SU-DHL-6 (cell line): ENCODE measurements around the gene PTPRE.

Experiments used
- H2AFZ ChIP-seq: fragments of 200-600 bp; sonication (generic); 2 replicates; pipeline ENCODE4 v1.6.1; 2014; ENCODE audit warnings: low read depth, mild to moderate bottlenecking, moderate library complexity, mixed read lengths, antibody characterized with exemption, low read length; ENCODE audit not compliant: severe bottlenecking
- H3F3A ChIP-seq: fragments of 200-600 bp; shearing (Covaris generic); 2 replicates; pipeline ENCODE4 v1.6.0; 2016; ENCODE audit warnings: antibody characterized with exemption, mild to moderate bottlenecking; ENCODE audit not compliant: insufficient read depth
- H3K27ac ChIP-seq: fragments of 200-600 bp; sonication (generic); 2 replicates; pipeline ENCODE4 v1.5.1; 2016; ENCODE audit warnings: low read depth, mild to moderate bottlenecking, low read length, moderate library complexity, mixed read lengths
- H3K27me3 ChIP-seq: fragments of 200-600 bp; sonication (generic), shearing (Covaris generic); 2 replicates; pipeline ENCODE4 v1.6.0; 2014; ENCODE audit warnings: mild to moderate bottlenecking, low read length
- H3K36me3 ChIP-seq: fragments of 200-600 bp; sonication (generic); 2 replicates; pipeline ENCODE4 v1.6.1; 2014; ENCODE audit warnings: mild to moderate bottlenecking, low read length, mixed read lengths
- H3K4me2 ChIP-seq: fragments of 300-600, 200-600 bp; shearing (Covaris generic), sonication (generic); 2 replicates; pipeline ENCODE4 v1.6.0; 2014; ENCODE audit warnings: low read length, low read depth, mild to moderate bottlenecking; ENCODE audit not compliant: poor library complexity, severe bottlenecking
- H3K4me3 ChIP-seq: fragments of 200-600 bp; sonication (generic); 2 replicates; pipeline ENCODE4 v1.5.1; 2014; ENCODE audit warnings: antibody characterized with exemption, low read length, mild to moderate bottlenecking, mixed read lengths; ENCODE audit not compliant: insufficient read depth, poor library complexity, severe bottlenecking
- H3K79me2 ChIP-seq: fragments of 200-600 bp; sonication (generic); 2 replicates; pipeline ENCODE4 v1.6.1; 2014; ENCODE audit warnings: mild to moderate bottlenecking, low read length, moderate library complexity; ENCODE audit not compliant: insufficient read depth
- H3K9ac ChIP-seq: fragments of 200-600 bp; sonication (generic); 2 replicates; pipeline ENCODE4 v1.7.0; 2014; ENCODE audit warnings: mild to moderate bottlenecking, low read length
- H3K9me2 ChIP-seq: fragments of 200-600 bp; sonication (generic); replicated peaks from 2 replicates; pipeline ENCODE4 v1.6.1; 2014; ENCODE audit warnings: low read length; ENCODE audit not compliant: insufficient read depth
- H3K9me3 ChIP-seq: fragments of 200-600 bp; sonication (generic); 2 replicates; pipeline ENCODE4 v1.6.1; 2014; ENCODE audit warnings: low read length, mixed read lengths; ENCODE audit not compliant: insufficient read depth
- H4K20me1 ChIP-seq: fragments of 200-600 bp; sonication (generic); 2 replicates; pipeline ENCODE4 v1.6.1; 2014; ENCODE audit warnings: low read depth, mild to moderate bottlenecking, antibody characterized with exemption, low read length, moderate library complexity, mixed read lengths
- EZH2phosphoT487 ChIP-seq: fragments of 200-600 bp; sonication (generic), shearing (Covaris generic); conservative IDR thresholded peaks from 2 replicates; pipeline ENCODE4 v1.6.1; 2018; ENCODE audit warnings: mild to moderate bottlenecking, antibody characterized with exemption, low read length, moderate library complexity, mixed read lengths
- TF ChIP-seq, protein P1 (sequence below): fragments of 200-600 bp; sonication (generic); IDR thresholded peaks from one replicate; pipeline ENCODE4 v1.5.1; 2017; ENCODE audit warnings: antibody characterized with exemption, mild to moderate bottlenecking, low read length, moderate library complexity; ENCODE audit not compliant: insufficient read depth, poor library complexity, severe bottlenecking

Gene PTPRE

DNA sequence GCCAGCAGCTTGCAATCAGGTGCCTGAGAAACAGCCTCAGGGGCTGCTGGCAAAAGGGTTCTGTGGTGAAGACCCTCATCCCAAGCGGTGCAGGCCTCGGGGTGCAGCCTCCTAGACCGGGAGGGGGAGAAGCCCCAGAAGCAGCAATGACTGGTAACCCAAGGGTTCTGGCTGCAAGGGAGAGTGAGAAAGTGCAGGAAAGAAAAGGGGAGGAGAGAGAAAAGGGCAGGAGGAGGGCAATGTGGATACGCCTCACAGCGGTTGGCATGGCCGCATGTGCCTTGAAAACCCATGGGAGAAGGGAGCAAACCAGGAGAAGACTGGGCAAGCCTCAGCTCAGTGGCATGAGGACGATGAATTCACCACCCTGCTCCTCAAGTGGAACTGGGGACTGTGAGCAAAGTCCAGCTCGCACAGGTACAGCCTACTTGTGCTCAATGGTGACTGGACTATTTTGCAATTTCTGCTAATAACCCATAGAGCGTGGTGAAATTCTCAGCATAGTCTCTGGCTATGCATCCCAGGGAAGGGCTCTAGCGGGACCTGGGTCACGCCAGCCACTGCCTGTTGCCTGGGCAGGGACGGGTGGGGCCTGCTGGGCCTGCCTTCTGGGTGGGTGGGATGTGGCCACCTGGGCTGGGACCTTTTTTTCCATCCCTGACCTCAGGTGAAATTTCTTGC, 20.4 kb upstream of the PTPRE start:
- Histone ChIP-seq H4K20me1 (no peaks in the 10 kb centered on the region), H3K9ac (no peak overlapping the region), H3K4me2 (no peak overlapping the region), H3K9me2 (no peaks in the 10 kb centered on the region), H3K36me3 (no peaks in the 10 kb centered on the region), H3K9me3 (no peaks in the 10 kb centered on the region), H3K4me3 (no peak overlapping the region), H2AFZ (no peak overlapping the region), H3K27me3 (no peaks in the 10 kb centered on the region), H3F3A (no peaks in the 10 kb centered on the region), H3K27ac (no peak overlapping the region), H3K79me2 (no peaks in the 10 kb centered on the region)
- TF ChIP-seq, protein P1, sequence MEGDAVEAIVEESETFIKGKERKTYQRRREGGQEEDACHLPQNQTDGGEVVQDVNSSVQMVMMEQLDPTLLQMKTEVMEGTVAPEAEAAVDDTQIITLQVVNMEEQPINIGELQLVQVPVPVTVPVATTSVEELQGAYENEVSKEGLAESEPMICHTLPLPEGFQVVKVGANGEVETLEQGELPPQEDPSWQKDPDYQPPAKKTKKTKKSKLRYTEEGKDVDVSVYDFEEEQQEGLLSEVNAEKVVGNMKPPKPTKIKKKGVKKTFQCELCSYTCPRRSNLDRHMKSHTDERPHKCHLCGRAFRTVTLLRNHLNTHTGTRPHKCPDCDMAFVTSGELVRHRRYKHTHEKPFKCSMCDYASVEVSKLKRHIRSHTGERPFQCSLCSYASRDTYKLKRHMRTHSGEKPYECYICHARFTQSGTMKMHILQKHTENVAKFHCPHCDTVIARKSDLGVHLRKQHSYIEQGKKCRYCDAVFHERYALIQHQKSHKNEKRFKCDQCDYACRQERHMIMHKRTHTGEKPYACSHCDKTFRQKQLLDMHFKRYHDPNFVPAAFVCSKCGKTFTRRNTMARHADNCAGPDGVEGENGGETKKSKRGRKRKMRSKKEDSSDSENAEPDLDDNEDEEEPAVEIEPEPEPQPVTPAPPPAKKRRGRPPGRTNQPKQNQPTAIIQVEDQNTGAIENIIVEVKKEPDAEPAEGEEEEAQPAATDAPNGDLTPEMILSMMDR, result no peak
- TF ChIP-seq EZH2phosphoT487, result no peak

DNA sequence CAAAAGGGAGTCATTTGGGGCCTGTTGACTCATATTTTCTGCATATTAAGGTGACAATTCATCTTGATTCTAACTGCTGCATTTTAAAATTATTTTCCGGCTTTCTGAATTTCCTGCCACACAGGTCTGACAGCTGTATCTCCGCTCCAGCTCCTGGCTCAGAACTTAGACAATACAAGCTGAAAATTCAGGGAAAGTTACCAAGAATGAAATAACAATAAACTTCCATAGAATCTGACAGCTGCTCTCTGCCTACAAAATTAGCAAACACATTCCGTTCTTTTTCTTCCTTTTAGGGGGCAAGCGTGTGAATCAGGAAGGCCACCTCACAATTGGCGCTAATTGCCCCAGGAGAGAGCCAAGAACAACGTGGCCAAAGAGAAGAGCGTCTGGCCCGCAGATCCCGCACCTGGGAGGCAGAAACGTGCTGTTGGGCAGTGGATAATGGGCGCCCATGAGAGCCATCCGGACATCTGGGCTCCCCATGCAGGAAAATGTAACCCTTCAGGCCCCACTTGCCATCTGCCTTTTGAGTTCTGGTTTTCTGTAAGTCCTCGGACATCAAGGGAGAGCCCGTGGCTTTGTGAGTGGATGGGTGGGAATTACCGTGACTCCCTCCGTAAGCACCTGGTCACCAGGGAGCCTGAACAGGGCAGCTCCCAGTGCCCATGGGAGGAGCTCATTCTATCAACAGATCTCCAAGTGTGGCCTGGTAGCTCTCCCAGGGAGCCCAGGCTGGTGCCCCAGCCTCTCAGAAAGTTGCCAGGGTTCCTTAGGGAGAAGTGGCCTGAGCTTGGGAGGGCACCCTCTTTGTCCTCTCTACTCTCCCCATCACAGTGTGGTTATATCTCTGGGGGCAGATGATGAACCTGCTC, 19.1 kb upstream of the PTPRE start:
- H3K27ac ChIP-seq, result no peak overlapping the region
- no peaks in the 10 kb centered on the region for H3K27me3 ChIP-seq
- H3K4me3 ChIP-seq, result no peak overlapping the region
- H3K9me3 ChIP-seq, result no peaks in the 10 kb centered on the region
- no peaks in the 10 kb centered on the region for H3K9me2 ChIP-seq
- H3F3A ChIP-seq, result no peaks in the 10 kb centered on the region
- no peaks in the 10 kb centered on the region for H4K20me1 ChIP-seq
- no peak overlapping the region for H3K9ac ChIP-seq
- no peak overlapping the region for H2AFZ ChIP-seq
- H3K79me2 ChIP-seq, result no peaks in the 10 kb centered on the region
- no peak overlapping the region for H3K4me2 ChIP-seq
- H3K36me3 ChIP-seq, result no peaks in the 10 kb centered on the region
- TF ChIP-seq, protein P1, result no peak
- no peak for TF ChIP-seq EZH2phosphoT487

DNA sequence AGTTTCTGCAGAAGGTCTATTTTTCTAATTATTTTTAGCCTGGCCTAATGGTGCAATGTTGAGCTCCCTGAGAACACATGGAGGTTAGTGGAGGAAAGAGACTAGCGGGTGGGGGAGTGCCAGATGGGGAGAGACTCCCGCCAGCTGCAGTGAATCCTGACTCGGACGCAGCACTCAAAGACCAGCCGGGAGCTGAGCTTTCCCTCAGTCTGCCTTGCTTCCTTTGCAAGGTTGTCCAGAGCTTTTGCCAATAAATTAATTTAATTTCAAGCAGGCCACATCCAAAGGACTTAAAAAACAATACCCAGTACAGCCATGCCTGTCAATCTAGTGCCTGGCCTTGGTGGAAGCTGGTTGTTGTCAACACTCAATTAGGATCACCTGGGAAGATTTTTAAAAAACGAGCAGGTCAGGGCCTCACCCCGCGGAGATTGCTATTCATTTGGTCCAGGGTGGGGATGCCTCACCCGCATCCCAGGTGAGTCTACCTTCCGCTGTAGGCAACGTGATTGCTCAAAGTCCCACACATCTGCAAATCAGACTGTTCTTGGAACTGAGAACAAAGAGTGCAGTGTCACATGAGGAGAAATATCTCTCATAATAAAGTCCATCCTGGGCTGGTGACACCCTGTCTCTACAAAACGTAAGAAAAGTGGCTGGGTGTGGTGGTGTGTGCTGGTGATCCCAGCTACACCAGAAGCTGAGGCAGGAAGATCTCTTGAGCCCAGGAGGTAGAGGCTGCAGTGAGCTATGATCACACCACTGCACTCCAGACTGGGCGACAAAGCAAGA, 18.2 kb upstream of the PTPRE start:
- Histone ChIP-seq H3K27ac (no peak overlapping the region), H3K27me3 (no peaks in the 10 kb centered on the region), H3K79me2 (no peaks in the 10 kb centered on the region), H3K9me3 (no peaks in the 10 kb centered on the region), H3F3A (no peaks in the 10 kb centered on the region), H2AFZ (no peak overlapping the region), H3K4me2 (no peak overlapping the region), H3K36me3 (no peaks in the 10 kb centered on the region), H3K9me2 (no peaks in the 10 kb centered on the region), H3K9ac (no peak overlapping the region), H4K20me1 (no peaks in the 10 kb centered on the region), H3K4me3 (no peak overlapping the region)
- TF ChIP-seq, protein P1, result no peak
- no peak for TF ChIP-seq EZH2phosphoT487
